Neural crest cell (in vitro differentiated cells): ENCODE measurements around the gene CRYZ. TPM values are rescaled to one million over a fixed set of nuclear protein-coding genes. Genes with fewer than 3 reads are reported as not detected.

Source experiments
- DNase-seq: peaks from one replicate; pipeline ENCODE4 v3.0.0; 2021; ENCODE audit warnings: low read depth, mixed read lengths, low spot score
- H3K27ac Mint-ChIP-seq: one replicate; pipeline ENCODE4 v1.8.0; 2021; ENCODE audit warnings: mild to moderate bottlenecking, mixed read lengths; ENCODE audit not compliant: unreplicated experiment
- H3K27me3 Mint-ChIP-seq: 2 replicates; pipeline ENCODE4 v1.8.0; 2021; ENCODE audit warnings: low read depth, mild to moderate bottlenecking, mixed read lengths
- H3K36me3 Mint-ChIP-seq: 2 replicates; pipeline ENCODE4 v1.8.0; 2021; ENCODE audit warnings: low read depth, mild to moderate bottlenecking, mixed read lengths
- H3K4me1 Mint-ChIP-seq: 2 replicates; pipeline ENCODE4 v1.8.0; 2021; ENCODE audit warnings: mixed read lengths
- H3K4me3 Mint-ChIP-seq: one replicate; pipeline ENCODE4 v1.8.0; 2021; ENCODE audit warnings: mild to moderate bottlenecking, mixed read lengths
- H3K9me3 Mint-ChIP-seq: 2 replicates; pipeline ENCODE4 v1.8.0; 2021; ENCODE audit warnings: mixed read lengths
- CTCF ChIP-seq: fragments of 200-600 bp; sonication (generic); conservative IDR thresholded peaks from 2 replicates; pipeline ENCODE4 v1.5.0; 2021; ENCODE audit warnings: antibody characterized with exemption, mild to moderate bottlenecking
- total RNA-seq: library from RNA; stranded (reverse); gene quantifications from 2 replicates; pipeline ENCODE4 v1.2.1, GENCODE V29; 2021

The CRYZ gene
- total RNA-seq, 1 donor from 2014 or later: 12.5 TPM

GRCh38 chr1:74714429-74715235 is 18.2 kb downstream of the CRYZ start:
- no peak for TF ChIP-seq CTCF
- no peak for DNase-seq
- H3K4me3 Mint-ChIP-seq: no peak overlapping the region
- peaks cover 2% of the 10 kb centered on the region for H3K36me3 Mint-ChIP-seq
- H3K27ac Mint-ChIP-seq: no peak overlapping the region
- H3K27me3 Mint-ChIP-seq: no peaks in the 10 kb centered on the region
- no peaks in the 10 kb centered on the region for H3K4me1 Mint-ChIP-seq
- no peaks in the 10 kb centered on the region for H3K9me3 Mint-ChIP-seq

GRCh38 chr1:74713849-74714248 is 19.0 kb downstream of the CRYZ start:
- Mint-ChIP-seq H3K36me3 (peaks cover 2% of the 10 kb centered on the region), H3K4me3 (no peak overlapping the region), H3K27ac (no peak overlapping the region), H3K4me1 (no peaks in the 10 kb centered on the region), H3K27me3 (no peaks in the 10 kb centered on the region), H3K9me3 (no peaks in the 10 kb centered on the region)
- no peak for TF ChIP-seq CTCF
- no peak for DNase-seq

- peaks cover 2% of the 10 kb centered on the region for H3K36me3 Mint-ChIP-seq
- H3K27ac Mint-ChIP-seq: no peak overlapping the region
- no peaks in the 10 kb centered on the region for H3K4me1 Mint-ChIP-seq
- no peaks in the 10 kb centered on the region for H3K27me3 Mint-ChIP-seq
- DNase-seq: no peak
- H3K9me3 Mint-ChIP-seq: no peaks in the 10 kb centered on the region
- TF ChIP-seq CTCF: no peak
- H3K4me3 Mint-ChIP-seq: no peak overlapping the region
Observed at GRCh38 chr1:74712881-74713280, 20.0 kb downstream of the CRYZ start.

- Mint-ChIP-seq H3K27me3 (no peaks in the 10 kb centered on the region), H3K36me3 (no peaks in the 10 kb centered on the region), H3K4me3 (no peak overlapping the region), H3K27ac (no peak overlapping the region), H3K9me3 (no peaks in the 10 kb centered on the region), H3K4me1 (no peaks in the 10 kb centered on the region)
- DNase-seq: no peak
- TF ChIP-seq CTCF: no peak
Observed at GRCh38 chr1:74703386-74704182, 29.3 kb downstream of the CRYZ start.

- Mint-ChIP-seq H3K9me3 (no peaks in the 10 kb centered on the region), H3K4me1 (no peaks in the 10 kb centered on the region), H3K36me3 (no peaks in the 10 kb centered on the region), H3K4me3 (no peak overlapping the region), H3K27me3 (no peaks in the 10 kb centered on the region), H3K27ac (no peak overlapping the region)
- DNase-seq: no peak
- no peak for TF ChIP-seq CTCF
Observed at GRCh38 chr1:74699331-74699730, 33.5 kb downstream of the CRYZ start.
